ENCODE results near the gene MACROD2.

The MACROD2 gene

DNA sequence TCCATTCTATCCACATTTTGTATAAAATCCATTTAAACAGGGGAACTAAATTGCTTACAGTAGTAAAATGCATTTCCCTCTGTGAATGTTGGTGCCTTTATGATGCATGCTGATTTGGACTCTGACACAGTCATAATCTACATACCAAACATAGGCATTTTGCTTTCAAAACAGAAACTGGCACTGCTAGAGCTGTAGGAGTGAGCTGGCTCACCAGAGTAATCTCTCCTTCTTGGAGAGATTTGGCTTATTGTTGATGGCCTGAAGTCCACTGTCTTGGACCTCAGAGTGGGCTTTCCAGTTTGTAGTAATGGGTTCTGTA, 705.3 kb downstream of the MACROD2 start (continued):
- TF ChIP-seq, protein P1, sequence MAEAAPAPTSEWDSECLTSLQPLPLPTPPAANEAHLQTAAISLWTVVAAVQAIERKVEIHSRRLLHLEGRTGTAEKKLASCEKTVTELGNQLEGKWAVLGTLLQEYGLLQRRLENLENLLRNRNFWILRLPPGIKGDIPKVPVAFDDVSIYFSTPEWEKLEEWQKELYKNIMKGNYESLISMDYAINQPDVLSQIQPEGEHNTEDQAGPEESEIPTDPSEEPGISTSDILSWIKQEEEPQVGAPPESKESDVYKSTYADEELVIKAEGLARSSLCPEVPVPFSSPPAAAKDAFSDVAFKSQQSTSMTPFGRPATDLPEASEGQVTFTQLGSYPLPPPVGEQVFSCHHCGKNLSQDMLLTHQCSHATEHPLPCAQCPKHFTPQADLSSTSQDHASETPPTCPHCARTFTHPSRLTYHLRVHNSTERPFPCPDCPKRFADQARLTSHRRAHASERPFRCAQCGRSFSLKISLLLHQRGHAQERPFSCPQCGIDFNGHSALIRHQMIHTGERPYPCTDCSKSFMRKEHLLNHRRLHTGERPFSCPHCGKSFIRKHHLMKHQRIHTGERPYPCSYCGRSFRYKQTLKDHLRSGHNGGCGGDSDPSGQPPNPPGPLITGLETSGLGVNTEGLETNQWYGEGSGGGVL (tag by site-specific recombination; IDR thresholded peaks at IDR 0.05), result no peak
- TF ChIP-seq ZSCAN23 (tag by site-specific recombination; IDR thresholded peaks at IDR 0.05), result no peak

DNA sequence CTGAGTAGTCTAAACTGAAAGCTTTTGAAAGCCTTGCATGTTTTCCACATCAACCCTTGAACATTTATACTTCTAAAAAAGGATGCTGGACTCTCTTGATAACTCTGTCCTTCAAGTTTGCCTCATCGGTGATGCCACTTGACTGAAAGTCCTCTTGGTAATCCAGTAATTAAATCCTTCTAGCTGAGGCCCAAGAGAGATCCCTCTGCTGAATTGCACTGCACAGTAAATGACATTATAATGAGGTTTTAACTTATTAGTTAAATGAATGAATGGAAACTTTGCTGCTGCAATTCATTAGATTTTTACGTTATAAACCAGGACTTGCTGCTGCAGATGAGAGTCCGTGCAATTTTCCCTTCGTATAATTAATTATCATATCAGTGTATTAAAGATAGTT, 706.0 kb downstream of the MACROD2 start:
- Histone ChIP-seq H3K9me3 (ENCODE audit: control insufficient read depth, insufficient read depth, low read depth, low read length) (no peaks in the 10 kb centered on the region), H3K4me3 (ENCODE audit: low read depth, low read length) (no peak overlapping the region), H3K36me3 (ENCODE audit: control insufficient read depth in 2 of 2, insufficient read depth in 1 of 2, low read length in 2 of 2) (no peaks in the 10 kb centered on the region), H3K27ac (ENCODE audit: extremely low read depth, low read depth, low read length) (no peak overlapping the region), H3K4me1 (ENCODE audit: control insufficient read depth, insufficient read depth, low read length) (no peaks in the 10 kb centered on the region)
- CTCF ChIA-PET, result interaction anchor here (0.6 kb wide), 1 partner anchor 676 kb away, joined by 3 read pairs; no protein-coding TSS in a partner anchor
- TF ChIP-seq ZNF791 (tag by site-specific recombination; IDR thresholded peaks at IDR 0.05) (no peak), SALL2 (tag by site-specific recombination; IDR thresholded peaks at IDR 0.05; ENCODE audit: borderline replicate concordance) (no peak), ZNF404 (tag by site-specific recombination; IDR thresholded peaks at IDR 0.05) (no peak), ZNF248 (tag by site-specific recombination; IDR thresholded peaks at IDR 0.05) (no peak), ZBTB20 (tag by site-specific recombination; IDR thresholded peaks at IDR 0.05) (no peak), ZNF280D (tag by site-specific recombination; IDR thresholded peaks at IDR 0.05) (no peak), ZNF138 (tag by site-specific recombination; IDR thresholded peaks at IDR 0.05; ENCODE audit: borderline replicate concordance) (no peak), ZSCAN30 (tag by site-specific recombination; IDR thresholded peaks at IDR 0.05) (no peak), SCRT2 (tag by site-specific recombination; IDR thresholded peaks at IDR 0.05) (no peak), ZNF23 (tag by site-specific recombination; IDR thresholded peaks at IDR 0.05; ENCODE audit: borderline replicate concordance) (no peak), BCL11B (tag by site-specific recombination; IDR thresholded peaks at IDR 0.05; ENCODE audit: low read depth) (no peak), ZNF514 (tag by site-specific recombination; IDR thresholded peaks at IDR 0.05) (no peak), ZNF146 (tag by site-specific recombination; IDR thresholded peaks at IDR 0.05) (no peak), ZFP41 (tag by site-specific recombination; IDR thresholded peaks at IDR 0.05; ENCODE audit: borderline replicate concordance) (no peak), ZNF600 (tag by site-specific recombination; IDR thresholded peaks at IDR 0.05) (no peak), ZNF76 (tag by site-specific recombination; IDR thresholded peaks at IDR 0.05; ENCODE audit: borderline replicate concordance, low read depth) (no peak), ZNF473 (tag by site-specific recombination; IDR thresholded peaks at IDR 0.05) (no peak), IKZF3 (tag by site-specific recombination; IDR thresholded peaks at IDR 0.05) (no peak)
- TF ChIP-seq, protein P2, sequence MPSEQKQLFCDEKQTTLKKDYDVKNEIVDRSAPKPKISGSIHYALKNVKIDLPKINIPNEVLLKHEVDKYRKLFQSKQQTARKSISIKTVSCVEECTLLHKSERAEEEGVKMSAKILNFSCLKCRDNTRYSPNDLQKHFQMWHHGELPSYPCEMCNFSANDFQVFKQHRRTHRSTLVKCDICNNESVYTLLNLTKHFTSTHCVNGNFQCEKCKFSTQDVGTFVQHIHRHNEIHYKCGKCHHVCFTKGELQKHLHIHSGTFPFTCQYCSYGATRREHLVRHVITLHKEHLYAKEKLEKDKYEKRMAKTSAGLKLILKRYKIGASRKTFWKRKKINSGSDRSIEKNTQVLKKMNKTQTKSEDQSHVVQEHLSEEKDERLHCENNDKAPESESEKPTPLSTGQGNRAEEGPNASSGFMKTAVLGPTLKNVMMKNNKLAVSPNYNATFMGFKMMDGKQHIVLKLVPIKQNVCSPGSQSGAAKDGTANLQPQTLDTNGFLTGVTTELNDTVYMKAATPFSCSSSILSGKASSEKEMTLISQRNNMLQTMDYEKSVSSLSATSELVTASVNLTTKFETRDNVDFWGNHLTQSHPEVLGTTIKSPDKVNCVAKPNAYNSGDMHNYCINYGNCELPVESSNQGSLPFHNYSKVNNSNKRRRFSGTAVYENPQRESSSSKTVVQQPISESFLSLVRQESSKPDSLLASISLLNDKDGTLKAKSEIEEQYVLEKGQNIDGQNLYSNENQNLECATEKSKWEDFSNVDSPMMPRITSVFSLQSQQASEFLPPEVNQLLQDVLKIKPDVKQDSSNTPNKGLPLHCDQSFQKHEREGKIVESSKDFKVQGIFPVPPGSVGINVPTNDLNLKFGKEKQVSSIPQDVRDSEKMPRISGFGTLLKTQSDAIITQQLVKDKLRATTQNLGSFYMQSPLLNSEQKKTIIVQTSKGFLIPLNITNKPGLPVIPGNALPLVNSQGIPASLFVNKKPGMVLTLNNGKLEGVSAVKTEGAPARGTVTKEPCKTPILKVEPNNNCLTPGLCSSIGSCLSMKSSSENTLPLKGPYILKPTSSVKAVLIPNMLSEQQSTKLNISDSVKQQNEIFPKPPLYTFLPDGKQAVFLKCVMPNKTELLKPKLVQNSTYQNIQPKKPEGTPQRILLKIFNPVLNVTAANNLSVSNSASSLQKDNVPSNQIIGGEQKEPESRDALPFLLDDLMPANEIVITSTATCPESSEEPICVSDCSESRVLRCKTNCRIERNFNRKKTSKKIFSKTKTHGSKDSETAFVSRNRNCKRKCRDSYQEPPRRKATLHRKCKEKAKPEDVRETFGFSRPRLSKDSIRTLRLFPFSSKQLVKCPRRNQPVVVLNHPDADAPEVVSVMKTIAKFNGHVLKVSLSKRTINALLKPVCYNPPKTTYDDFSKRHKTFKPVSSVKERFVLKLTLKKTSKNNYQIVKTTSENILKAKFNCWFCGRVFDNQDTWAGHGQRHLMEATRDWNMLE (tag by site-specific recombination; conservative IDR thresholded peaks at IDR 0.05; ENCODE audit: low read depth), result no peak
- TF ChIP-seq, protein P3, sequence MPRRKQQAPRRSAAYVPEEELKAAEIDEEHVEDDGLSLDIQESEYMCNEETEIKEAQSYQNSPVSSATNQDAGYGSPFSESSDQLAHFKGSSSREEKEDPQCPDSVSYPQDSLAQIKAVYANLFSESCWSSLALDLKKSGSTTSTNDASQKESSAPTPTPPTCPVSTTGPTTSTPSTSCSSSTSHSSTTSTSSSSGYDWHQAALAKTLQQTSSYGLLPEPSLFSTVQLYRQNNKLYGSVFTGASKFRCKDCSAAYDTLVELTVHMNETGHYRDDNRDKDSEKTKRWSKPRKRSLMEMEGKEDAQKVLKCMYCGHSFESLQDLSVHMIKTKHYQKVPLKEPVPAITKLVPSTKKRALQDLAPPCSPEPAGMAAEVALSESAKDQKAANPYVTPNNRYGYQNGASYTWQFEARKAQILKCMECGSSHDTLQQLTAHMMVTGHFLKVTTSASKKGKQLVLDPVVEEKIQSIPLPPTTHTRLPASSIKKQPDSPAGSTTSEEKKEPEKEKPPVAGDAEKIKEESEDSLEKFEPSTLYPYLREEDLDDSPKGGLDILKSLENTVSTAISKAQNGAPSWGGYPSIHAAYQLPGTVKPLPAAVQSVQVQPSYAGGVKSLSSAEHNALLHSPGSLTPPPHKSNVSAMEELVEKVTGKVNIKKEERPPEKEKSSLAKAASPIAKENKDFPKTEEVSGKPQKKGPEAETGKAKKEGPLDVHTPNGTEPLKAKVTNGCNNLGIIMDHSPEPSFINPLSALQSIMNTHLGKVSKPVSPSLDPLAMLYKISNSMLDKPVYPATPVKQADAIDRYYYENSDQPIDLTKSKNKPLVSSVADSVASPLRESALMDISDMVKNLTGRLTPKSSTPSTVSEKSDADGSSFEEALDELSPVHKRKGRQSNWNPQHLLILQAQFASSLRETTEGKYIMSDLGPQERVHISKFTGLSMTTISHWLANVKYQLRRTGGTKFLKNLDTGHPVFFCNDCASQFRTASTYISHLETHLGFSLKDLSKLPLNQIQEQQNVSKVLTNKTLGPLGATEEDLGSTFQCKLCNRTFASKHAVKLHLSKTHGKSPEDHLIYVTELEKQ (tag by site-specific recombination; IDR thresholded peaks at IDR 0.05; ENCODE audit: borderline replicate concordance), result no peak
- POLR2A ChIA-PET, result no interaction called here
